Measurements from ENCODE around the gene FASTK. TPM values are rescaled to one million over a fixed set of nuclear protein-coding genes. Genes with fewer than 3 reads are reported as not detected.

The FASTK gene
- total RNA-seq, 1 donor from 2014 or later: 56.1 TPM

DNA sequence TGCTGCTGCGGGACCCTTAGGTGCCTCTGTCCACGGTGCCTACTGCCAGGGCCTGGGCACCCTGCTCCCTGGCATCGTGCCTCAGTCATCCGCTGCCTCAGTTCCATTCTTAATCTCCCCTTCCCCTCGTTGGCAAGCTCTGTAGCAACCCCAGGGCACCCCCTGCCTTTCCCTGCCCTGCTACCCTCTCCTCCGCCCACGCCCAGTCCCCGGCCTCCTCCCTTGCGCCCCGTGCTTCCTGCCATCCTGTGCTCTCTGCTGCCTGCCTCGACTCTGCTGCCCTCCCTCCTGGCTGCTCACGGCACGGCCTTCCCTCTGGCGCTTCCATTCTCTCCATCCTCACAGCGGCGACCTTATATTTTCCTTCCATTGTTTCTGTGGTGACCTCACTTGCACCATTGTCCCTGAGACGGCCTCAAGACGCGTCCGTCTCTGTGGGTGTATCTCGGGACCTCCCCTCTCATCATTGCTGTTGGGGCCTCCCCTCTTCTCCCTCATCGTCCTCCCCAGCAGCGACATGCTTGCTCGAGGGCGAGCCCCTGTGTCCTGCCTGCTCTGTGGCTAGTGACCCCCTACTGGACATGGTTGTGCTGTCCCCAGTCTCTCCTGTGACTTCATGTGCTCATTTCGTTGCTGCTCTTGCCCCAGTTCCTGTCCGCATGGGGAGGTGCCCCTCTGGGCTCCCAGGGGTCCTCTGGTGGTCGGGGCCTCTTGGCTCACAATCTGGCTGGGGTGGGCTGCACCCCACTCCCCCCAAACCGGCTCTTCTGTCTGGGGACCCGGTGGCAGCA, 41.0 kb upstream of the FASTK start:
- no peaks in the 10 kb centered on the region for H3K27me3 ChIP-seq (ENCODE audit: insufficient read depth, low read length)
- no peak overlapping the region for H3K4me3 Mint-ChIP-seq (ENCODE audit: unreplicated experiment)
- H4K20me1 ChIP-seq (ENCODE audit: insufficient read depth, low read length): peaks cover 75% of the 10 kb centered on the region
- peaks cover 8% of the 10 kb centered on the region for H3K36me3 ChIP-seq (ENCODE audit: insufficient read depth, low read length)
- no peak overlapping the region for H3K4me3 ChIP-seq (ENCODE audit: insufficient read depth, low read depth, low read length)
- peaks cover 4% of the 10 kb centered on the region for H3K4me1 Mint-ChIP-seq (ENCODE audit: low read depth, unreplicated experiment)
- H3K9me3 ChIP-seq (ENCODE audit: insufficient read depth, low read depth, low read length): no peaks in the 10 kb centered on the region
- H3K27me3 Mint-ChIP-seq (ENCODE audit: low read depth, unreplicated experiment): no peaks in the 10 kb centered on the region
- peaks cover 19% of the 10 kb centered on the region for H3K79me2 ChIP-seq (ENCODE audit: insufficient read depth, low read length)
- H3K27ac ChIP-seq (ENCODE audit: low read depth, low read length): no peak overlapping the region
- peaks cover 7% of the 10 kb centered on the region for H3K4me1 ChIP-seq (ENCODE audit: insufficient read depth, low read length)
- no peak overlapping the region for H3K9ac ChIP-seq (ENCODE audit: low read length)
- no peak for TF ChIP-seq EZH2 (IDR thresholded peaks at IDR 0.05; ENCODE audit: insufficient read depth, low read length)
- peaks cover 19% of the 10 kb centered on the region for H3K36me3 Mint-ChIP-seq (ENCODE audit: low read depth, unreplicated experiment)
- no peaks in the 10 kb centered on the region for H3K9me3 Mint-ChIP-seq (ENCODE audit: unreplicated experiment)
- H2AFZ ChIP-seq (ENCODE audit: low read depth, low read length): no peak overlapping the region
- DNase-seq (ENCODE audit: low read depth) (no peak), FAIRE-seq (no peak)
- no peak overlapping the region for H3K4me2 ChIP-seq (ENCODE audit: low read length)
- H3K27ac Mint-ChIP-seq (ENCODE audit: unreplicated experiment): peak overlapping the region; percentile 26

DNA sequence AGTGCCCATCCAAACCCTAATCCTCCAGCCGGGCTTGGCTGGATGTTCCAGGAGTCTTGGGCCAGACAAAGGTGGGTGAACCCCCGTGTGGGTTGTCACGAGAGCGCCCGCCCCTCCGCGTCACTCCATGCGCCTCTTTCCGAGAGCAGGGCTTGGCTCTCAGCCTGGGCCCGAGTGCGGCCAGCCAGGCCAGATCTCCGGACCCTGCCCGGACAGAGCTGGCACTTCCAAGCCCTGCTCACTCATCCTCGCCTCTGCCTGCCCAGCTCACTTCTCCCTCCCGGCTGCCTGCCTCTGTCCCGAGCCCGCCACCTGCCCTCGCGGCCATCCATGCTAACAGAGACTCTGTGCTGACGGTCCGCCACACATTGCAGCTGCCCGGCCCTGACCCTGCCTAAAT, 40.3 kb upstream of the FASTK start:
- Mint-ChIP-seq H3K4me1 (ENCODE audit: low read depth, unreplicated experiment) (peaks cover 5% of the 10 kb centered on the region), H3K9me3 (ENCODE audit: unreplicated experiment) (no peaks in the 10 kb centered on the region), H3K4me3 (ENCODE audit: unreplicated experiment) (no peak overlapping the region), H3K36me3 (ENCODE audit: low read depth, unreplicated experiment) (peaks cover 19% of the 10 kb centered on the region), H3K27ac (ENCODE audit: unreplicated experiment) (no peak overlapping the region), H3K27me3 (ENCODE audit: low read depth, unreplicated experiment) (no peaks in the 10 kb centered on the region)
- H4K20me1 ChIP-seq (ENCODE audit: insufficient read depth, low read length): peaks cover 79% of the 10 kb centered on the region
- TF ChIP-seq, protein P1, sequence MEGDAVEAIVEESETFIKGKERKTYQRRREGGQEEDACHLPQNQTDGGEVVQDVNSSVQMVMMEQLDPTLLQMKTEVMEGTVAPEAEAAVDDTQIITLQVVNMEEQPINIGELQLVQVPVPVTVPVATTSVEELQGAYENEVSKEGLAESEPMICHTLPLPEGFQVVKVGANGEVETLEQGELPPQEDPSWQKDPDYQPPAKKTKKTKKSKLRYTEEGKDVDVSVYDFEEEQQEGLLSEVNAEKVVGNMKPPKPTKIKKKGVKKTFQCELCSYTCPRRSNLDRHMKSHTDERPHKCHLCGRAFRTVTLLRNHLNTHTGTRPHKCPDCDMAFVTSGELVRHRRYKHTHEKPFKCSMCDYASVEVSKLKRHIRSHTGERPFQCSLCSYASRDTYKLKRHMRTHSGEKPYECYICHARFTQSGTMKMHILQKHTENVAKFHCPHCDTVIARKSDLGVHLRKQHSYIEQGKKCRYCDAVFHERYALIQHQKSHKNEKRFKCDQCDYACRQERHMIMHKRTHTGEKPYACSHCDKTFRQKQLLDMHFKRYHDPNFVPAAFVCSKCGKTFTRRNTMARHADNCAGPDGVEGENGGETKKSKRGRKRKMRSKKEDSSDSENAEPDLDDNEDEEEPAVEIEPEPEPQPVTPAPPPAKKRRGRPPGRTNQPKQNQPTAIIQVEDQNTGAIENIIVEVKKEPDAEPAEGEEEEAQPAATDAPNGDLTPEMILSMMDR (IDR thresholded peaks at IDR 0.05; ENCODE audit: insufficient read depth, low read depth, low read length): no peak
- no peak for TF ChIP-seq EZH2 (IDR thresholded peaks at IDR 0.05; ENCODE audit: insufficient read depth, low read length)
- H3K4me3 ChIP-seq (ENCODE audit: insufficient read depth, low read depth, low read length): no peak overlapping the region
- H3K4me2 ChIP-seq (ENCODE audit: low read length): no peak overlapping the region
- FAIRE-seq: no peak
- H3K27ac ChIP-seq (ENCODE audit: low read depth, low read length): no peak overlapping the region
- H3K27me3 ChIP-seq (ENCODE audit: insufficient read depth, low read length): no peaks in the 10 kb centered on the region
- H3K79me2 ChIP-seq (ENCODE audit: insufficient read depth, low read length): peaks cover 26% of the 10 kb centered on the region
- no peak overlapping the region for H2AFZ ChIP-seq (ENCODE audit: low read depth, low read length)
- no peaks in the 10 kb centered on the region for H3K9me3 ChIP-seq (ENCODE audit: insufficient read depth, low read depth, low read length)
- H3K36me3 ChIP-seq (ENCODE audit: insufficient read depth, low read length): peaks cover 8% of the 10 kb centered on the region
- peaks cover 14% of the 10 kb centered on the region for H3K4me1 ChIP-seq (ENCODE audit: insufficient read depth, low read length)
- no peak overlapping the region for H3K9ac ChIP-seq (ENCODE audit: low read length)
- DNase-seq (ENCODE audit: low read depth): no peak

DNA sequence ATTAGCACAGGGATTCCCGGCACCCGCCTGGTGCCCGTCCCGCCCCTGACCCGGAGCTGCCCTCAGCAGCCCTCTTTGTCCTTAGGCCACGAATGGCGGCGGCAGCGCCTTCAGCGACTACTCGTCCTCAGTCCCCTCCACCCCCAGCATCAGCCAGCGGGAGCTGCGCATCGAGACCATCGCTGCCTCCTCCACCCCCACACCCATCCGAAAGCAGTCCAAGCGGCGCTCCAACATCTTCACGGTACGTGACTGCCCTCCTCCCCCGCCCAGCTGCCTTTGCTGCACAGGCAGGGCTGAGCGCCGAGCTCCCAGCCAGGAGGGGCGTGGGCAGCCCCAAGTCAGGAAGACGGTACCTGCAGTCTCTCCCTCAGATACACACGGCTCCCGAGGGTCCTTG, 39.3 kb upstream of the FASTK start:
- H4K20me1 ChIP-seq (ENCODE audit: insufficient read depth, low read length): peaks cover 74% of the 10 kb centered on the region
- H3K9me3 ChIP-seq (ENCODE audit: insufficient read depth, low read depth, low read length): no peaks in the 10 kb centered on the region
- H3K4me3 ChIP-seq (ENCODE audit: insufficient read depth, low read depth, low read length): no peak overlapping the region
- no peak for FAIRE-seq
- DNase-seq (ENCODE audit: low read depth): no peak
- Mint-ChIP-seq H3K4me3 (ENCODE audit: unreplicated experiment) (no peak overlapping the region), H3K27me3 (ENCODE audit: low read depth, unreplicated experiment) (no peaks in the 10 kb centered on the region), H3K36me3 (ENCODE audit: low read depth, unreplicated experiment) (peaks cover 21% of the 10 kb centered on the region), H3K9me3 (ENCODE audit: unreplicated experiment) (no peaks in the 10 kb centered on the region), H3K27ac (ENCODE audit: unreplicated experiment) (peak overlapping the region; percentile 78), H3K4me1 (ENCODE audit: low read depth, unreplicated experiment) (peaks cover 5% of the 10 kb centered on the region)
- TF ChIP-seq, protein P1 (IDR thresholded peaks at IDR 0.05; ENCODE audit: insufficient read depth, low read depth, low read length): no peak
- TF ChIP-seq EZH2 (IDR thresholded peaks at IDR 0.05; ENCODE audit: insufficient read depth, low read length): no peak
- peaks cover 14% of the 10 kb centered on the region for H3K4me1 ChIP-seq (ENCODE audit: insufficient read depth, low read length)
- no peak overlapping the region for H2AFZ ChIP-seq (ENCODE audit: low read depth, low read length)
- peaks cover 32% of the 10 kb centered on the region for H3K79me2 ChIP-seq (ENCODE audit: insufficient read depth, low read length)
- H3K9ac ChIP-seq (ENCODE audit: low read length): no peak overlapping the region
- no peak overlapping the region for H3K27ac ChIP-seq (ENCODE audit: low read depth, low read length)
- no peaks in the 10 kb centered on the region for H3K27me3 ChIP-seq (ENCODE audit: insufficient read depth, low read length)
- H3K36me3 ChIP-seq (ENCODE audit: insufficient read depth, low read length): peaks cover 7% of the 10 kb centered on the region
- no peak overlapping the region for H3K4me2 ChIP-seq (ENCODE audit: low read length)

All from astrocyte (in vitro differentiated cells and primary cell).